K562 treated with DMSO at 1 percent for 48 hours (cell line): ENCODE results near the gene IPPK. TPM values are rescaled to one million over a fixed set of nuclear protein-coding genes. Genes with fewer than 3 reads are reported as not detected.

Experiments used
- total RNA-seq: library from RNA; unstranded; fragments of 300-600 nt; gene quantifications from 2 replicates; pipeline ENCODE4 v1.2.3, GENCODE V29; 2022; ENCODE audit warnings: low replicate concordance; ENCODE audit errors: extremely low read depth

IPPK gene, protein sequence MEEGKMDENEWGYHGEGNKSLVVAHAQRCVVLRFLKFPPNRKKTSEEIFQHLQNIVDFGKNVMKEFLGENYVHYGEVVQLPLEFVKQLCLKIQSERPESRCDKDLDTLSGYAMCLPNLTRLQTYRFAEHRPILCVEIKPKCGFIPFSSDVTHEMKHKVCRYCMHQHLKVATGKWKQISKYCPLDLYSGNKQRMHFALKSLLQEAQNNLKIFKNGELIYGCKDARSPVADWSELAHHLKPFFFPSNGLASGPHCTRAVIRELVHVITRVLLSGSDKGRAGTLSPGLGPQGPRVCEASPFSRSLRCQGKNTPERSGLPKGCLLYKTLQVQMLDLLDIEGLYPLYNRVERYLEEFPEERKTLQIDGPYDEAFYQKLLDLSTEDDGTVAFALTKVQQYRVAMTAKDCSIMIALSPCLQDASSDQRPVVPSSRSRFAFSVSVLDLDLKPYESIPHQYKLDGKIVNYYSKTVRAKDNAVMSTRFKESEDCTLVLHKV
- not detected in 2 replicates for total RNA-seq

DNA sequence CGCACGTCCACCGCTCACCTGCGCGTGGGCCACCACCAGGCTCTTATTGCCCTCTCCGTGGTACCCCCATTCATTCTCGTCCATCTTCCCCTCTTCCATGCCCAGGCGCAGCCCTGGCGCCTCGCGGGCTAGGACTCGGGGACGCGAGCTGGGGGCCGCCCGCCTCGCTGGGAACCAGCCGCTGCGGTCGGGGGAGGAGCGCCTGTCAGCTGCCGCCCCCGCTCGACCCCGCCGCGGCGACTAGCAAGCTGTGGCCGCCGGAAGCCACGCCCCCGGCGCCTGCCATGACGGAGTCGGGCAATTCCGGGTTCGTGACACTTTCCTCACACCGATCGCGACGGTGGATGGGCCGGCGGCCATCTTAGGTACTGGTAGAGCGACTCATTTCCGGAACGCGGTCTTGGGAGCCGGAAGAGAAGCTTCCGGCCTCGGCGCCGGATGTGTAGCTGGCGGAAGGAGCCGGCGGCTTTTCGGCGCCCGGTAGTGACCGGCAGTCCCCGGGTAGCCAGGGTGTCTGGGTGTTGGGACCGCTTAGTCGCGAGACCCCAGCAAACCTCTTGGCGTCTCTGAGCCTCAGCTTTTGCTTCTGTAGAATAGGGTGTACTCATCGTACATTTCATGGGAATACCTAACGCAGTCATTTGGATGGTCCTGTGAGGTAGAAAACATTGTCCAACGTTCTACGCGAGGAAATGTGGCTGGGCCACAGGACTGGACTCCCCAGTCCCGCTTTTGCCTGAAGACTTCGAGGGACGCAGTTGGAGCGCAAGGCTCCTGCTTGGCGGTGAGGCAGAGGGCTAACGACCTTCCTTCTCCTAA is at the start of gene IPPK:
Gene IPPK, minus strand, starts transcription at position 242 of the 819 bp plus-strand sequence. Its CDS starts 143 bp downstream, at position 99.

Other genes starting within 250 kb of the IPPK start
- not detected in 2 replicates for gene OMD, start 245.7 kb downstream of the IPPK start, total RNA-seq
- not detected in 2 replicates for gene ASPN, start 187.6 kb downstream of the IPPK start, total RNA-seq
- not detected in 2 replicates for gene ECM2, start 134.1 kb downstream of the IPPK start, total RNA-seq
- gene BICD2, start 94.7 kb upstream of the IPPK start, total RNA-seq = 61.9 TPM in 1 of 2 replicates, not detected in the other
- gene ZNF484, start 207.9 kb upstream of the IPPK start, total RNA-seq = not detected in 2 replicates